Right hindlimb (tissue), 1 donor: ENCODE results near the gene CLSTN2.

Experiments
- DNase-seq: peaks from one replicate; pipeline ENCODE4 v3.0.0-alpha.2; 2018

CLSTN2 gene

DNA sequence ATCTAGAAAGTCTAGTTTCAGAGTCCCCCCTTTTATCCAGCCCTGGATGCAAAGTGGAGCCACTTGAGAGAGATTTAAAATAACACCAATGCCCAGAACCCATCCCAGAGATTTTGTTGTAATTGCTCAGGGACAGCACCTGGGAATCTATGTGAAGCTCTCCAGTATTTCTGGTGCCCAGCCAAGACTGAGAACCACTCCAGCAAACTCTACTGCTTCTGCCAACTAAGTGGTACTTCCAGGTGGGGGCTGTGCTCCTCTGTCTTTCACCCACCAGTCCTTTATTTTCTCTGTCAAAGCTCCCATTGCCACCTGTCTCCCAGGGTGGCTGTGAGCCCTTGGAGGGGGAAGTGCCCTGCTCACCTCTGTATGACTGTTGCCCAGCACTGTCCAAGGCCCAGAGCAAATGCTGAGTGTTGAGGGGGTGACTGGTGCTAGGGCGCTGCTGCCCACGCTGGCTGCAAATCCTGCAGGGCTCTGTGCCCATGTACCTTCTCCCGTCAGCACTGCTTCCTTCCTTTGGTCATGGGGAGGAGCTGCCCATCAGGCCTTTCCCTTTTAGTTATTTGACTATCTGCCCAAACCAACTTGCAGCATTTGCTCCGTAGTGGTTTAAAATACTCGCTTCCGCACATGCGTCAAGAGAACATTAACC lies 9.4 kb downstream of the CLSTN2 start:
- DNase-seq, result no peak

GRCh38 chr3:139945386-139945785 lies 10.4 kb downstream of the CLSTN2 start:
- DNase-seq, result no peak

- DNase-seq, result no peak
Observed at GRCh38 chr3:139945942-139946341, 11.0 kb downstream of the CLSTN2 start.

DNA sequence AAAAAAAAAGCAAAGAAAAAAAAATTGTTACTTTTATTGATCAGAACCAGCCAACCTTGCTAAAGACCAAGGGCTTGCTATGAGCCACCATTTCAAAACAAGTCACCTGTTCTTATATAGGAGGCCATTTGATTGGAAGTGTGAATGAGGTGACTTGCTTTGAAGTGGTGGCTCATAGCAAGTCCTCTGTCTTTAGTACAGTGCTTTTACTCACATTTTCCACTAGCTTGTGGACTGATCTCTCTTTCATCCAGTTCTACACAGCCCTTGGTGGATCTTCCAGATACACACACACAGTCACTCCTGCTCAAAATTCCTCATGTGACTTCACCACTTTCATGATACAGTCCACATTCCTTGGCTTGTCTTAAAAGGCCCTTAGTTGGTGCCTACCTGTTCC lies 13.5 kb downstream of the CLSTN2 start:
- no peak for DNase-seq

DNA sequence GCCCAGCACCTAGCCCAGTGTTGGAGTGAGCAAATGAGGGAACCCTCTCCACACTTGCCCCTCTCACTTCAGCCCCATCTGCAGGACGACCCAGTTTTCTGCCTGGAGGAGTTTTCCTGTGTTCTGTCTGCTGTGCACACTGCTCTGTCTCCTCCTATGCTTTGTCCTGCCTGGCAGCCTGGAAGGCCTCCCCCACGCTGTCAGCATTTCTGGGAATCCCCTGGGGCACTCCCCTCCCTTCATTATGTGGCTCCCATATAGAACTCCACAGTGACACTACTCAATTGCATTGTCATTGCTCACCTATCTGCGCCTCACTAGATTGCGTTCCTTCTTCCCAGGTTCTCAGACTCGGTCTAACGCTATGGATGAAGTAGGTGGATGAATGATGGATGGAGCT lies 13.9 kb downstream of the CLSTN2 start:
- no peak for DNase-seq

GRCh38 chr3:139953131-139953910 lies 18.3 kb downstream of the CLSTN2 start:
- no peak for DNase-seq

GRCh38 chr3:139954146-139954860 lies 19.3 kb downstream of the CLSTN2 start:
- no peak for DNase-seq

DNA sequence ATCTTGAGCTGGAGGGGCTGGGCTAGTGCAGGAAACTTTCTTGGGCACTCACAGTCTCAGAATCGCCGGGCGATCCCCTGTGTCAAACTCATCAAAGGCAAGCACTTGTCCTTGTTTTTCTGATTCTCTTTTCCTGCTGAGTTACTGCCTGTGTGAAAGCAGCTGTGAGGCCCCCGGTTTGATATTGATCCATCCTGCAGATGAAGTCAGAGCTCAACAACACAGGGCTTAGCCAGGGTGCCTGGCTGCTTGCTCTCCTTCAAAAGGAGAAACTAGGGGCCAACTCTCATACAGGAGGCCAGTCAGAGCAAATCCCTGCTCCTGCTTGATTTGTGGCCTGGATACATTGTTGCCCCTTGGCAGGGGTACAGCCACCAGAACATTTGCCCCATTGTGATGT lies 22.9 kb downstream of the CLSTN2 start:
- DNase-seq, result no peak

DNA sequence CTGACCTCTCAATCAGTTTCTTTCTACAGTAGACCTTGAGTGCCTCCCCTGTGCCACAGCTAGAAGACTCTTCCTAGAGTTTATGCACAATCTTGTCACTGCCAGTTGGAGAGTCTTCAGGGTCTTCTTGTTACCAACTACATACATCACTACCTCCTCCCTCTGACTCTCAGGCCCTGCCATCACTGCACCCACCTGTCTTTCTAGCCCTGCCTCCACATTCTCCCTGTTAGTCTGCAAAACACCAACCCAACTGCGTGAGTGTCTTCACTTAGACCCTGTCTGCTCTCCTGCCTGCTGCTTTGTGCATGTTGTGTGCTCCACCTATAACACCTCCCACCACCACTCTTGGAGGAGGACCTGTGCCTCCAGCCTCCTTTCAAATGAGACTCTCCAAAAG lies 34.4 kb downstream of the CLSTN2 start:
- DNase-seq, result no peak

DNA sequence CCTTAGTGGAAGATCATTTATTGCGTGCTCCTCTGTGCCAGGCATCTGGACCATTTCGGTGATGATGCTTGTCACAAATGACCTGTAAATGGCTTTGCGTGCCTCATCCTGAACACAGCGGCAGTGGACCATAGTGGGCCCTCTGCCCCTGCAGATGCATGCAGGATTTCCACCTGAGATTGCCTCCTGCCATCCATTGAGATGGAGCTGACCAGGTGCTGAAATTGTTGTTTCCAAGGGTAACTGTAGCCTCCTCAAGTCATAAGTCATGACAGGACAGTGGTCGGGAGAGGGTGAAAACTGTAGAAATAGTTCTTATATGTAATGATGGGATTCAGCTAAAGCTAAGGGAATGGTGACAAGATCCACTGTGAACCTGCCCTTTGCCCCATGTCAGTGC lies 35.5 kb downstream of the CLSTN2 start:
- DNase-seq, result no peak

DNA sequence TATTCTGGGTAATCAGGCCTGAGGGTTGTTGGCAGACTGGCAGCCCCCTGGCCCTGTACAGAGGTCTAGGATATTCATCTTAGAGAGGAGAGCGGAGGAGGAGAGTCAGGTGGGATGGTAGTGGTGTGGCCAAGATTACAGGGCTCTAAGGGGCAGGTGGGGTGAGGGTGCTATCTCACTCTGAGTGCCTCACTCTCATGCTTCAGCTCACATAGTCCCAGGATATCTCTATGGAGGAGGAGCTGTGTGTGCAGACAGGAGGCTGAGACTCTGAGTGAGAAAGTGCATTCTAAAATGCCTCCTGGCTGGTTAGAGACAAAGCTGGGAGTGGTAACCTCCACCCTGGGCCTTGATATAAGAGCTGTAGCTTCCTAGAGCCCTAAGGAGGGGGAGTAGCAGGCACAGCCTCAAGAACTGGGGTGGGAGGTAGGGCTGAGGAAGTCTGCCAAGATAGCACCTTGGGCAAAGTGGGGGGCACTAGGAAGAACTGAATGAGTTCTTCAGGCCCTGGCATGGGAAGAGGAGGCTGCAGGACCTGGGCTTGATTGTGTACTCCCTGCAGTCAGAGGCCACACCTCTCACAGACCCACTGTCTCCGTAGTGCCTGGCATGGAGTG lies 39.9 kb downstream of the CLSTN2 start:
- no peak for DNase-seq

DNA sequence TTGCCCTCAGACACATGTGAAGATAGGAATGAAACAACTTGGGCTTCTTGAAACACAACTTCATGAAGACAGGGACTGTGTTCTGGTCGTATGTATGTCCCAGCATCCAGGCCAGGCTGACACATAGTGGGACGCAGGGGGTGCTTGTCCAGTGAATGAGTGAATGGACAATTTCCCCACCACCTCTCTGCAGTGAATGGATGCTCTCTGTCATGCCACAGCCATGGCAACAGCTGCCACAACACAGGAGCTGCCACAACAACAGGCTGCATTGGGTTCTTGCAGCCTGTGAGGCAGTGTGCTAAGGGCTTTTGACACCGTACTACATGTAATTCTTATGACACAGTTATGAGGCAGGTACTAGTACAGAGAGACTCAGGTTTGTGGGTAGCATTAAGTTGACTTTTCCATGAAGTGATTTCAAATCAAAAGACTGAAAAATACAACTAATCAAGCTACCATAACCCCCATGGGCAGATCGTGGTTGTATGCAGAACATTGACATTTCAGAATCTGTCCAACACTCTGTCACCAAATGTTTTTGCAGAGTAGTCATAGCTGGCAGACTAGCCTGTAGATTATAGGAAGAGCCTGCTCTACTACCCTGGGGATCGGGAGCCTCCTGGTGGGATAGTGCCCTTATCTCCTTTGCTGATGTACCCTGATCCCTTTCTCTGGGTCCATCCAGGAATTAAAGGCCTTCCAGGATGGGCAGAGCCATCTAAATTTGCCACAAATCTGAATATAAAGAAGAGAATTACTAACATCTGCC lies 40.8 kb downstream of the CLSTN2 start:
- no peak for DNase-seq

DNA sequence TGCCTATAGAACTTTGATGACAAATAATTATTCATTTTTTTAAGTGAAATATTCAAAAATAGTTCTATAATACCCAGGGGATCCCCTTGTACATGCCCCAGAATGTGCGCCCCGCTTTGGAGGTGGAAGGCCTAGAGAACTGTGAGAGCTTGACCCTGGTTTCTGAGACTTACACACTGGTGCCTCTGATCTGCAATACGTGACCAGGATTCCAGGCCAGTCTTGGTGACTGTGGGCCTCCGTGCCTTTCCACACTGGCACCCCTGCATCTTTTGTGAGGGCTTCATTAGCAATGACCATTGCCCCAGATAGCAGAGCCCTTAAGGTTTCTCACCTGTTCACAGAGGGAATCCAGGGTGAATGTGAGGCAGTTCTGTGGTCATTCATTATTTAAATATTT lies 44.0 kb downstream of the CLSTN2 start:
- DNase-seq, result no peak

DNA sequence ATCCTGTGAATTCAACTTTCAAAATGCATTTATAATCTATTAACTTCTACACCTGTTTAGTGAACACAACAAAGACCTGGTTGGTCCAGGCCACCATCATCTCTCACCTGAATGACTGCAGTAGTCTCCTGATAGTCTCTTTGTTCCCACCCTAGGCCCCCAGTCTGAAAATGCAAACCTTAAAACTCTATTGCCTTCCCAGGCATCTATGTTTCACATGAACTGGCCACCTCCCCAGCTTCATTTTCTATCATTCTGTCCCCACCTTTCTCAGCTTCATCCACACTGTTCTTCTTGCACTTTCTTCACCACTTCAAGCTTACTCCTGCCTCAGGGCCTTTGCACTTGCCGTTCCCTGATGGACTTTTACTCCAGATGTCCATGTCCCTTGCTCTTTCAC lies 45.0 kb downstream of the CLSTN2 start:
- DNase-seq, result no peak

- no peak for DNase-seq
Observed at GRCh38 chr3:139982404-139982803, 47.4 kb downstream of the CLSTN2 start.

DNA sequence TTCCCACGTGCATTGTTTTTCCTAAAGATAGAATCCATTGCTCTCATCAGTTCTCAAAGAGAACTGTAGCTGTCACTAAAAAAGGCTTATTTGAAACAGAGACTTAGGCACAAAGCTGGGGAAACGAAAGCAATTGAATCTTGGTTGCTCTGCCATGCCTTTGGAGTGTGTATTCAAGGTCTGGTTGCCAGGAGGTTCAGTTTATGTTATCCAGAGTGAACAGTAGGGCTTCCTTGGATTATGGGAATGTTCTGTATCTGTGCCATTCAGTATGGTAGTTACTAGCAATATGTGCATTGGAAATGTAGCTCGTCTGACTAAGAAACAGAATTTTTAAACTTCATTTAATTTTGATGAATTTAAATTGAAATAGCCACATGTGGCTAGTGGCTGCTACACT lies 50.6 kb downstream of the CLSTN2 start:
- DNase-seq, result no peak

- DNase-seq, result no peak
Observed at GRCh38 chr3:139987908-139988307, 52.9 kb downstream of the CLSTN2 start.

DNA sequence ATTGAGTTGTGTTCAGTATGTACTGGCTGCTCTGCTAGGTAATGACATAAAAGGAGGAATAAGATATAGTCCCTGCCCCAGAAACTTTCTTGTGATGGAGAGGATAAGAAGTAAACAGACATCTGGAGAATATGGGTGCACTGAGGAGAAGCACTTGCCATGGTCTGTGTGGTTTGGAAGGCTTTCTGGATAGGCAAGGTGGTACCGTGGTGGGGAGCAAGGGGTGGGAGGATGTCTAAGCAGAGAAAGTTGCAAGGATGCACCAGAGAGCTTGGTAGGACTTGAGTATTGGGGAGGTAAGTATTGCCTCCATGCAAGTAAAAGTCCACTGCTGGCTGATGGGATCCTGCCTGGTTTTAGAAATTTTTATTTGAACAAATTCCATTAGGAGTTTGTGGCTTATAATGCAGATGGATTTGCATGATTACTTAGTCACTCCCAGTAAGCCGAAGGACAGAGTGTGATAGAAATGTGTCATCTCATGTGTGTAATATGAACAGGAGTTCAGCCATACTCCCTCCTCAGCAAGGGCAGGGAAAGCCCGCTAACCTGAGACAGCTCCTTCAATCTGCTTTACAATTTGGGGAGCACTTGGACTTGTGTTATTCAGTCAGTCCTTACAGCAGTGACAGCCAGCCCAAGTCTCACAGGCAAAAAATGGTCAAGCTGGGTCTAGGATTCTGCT lies 53.6 kb downstream of the CLSTN2 start:
- no peak for DNase-seq

DNA sequence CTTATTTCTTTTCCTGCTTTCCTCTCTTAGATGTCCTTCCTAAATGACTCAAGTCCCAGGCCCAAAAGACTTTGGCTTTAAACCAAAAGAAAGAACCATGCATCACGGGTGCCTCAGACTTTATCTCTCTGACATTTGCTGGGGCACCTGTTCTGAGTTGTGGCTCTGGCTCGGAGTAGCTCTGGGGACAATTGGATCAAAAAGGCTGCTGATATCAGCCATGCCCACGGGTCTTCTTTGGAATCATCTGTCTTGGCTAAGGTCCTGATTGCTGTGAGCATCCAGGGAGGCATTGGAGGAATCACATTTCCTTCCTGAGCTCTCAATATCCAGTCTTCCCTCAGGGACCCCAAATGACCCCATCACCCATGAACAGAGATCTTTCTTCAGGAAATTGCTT lies 59.9 kb downstream of the CLSTN2 start:
- DNase-seq, result no peak

DNA sequence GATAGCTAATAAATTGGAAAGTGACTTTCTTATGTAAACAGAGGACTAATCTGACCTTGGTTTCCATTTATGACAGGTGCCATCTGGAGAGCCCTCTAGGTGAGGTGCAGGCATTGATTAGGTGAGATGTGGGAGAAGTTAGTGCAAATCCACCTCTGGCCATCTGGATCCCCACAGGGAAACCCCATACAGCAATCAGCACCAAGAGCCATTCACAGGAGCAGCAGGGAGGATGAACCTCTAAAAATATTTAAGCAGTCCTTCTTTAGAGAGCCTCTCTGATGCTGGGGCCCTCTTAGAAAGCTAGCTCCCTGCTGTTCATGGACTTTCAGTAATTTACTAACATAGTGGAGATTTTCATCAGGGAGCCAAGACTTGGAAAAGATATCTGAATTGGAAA lies 69.3 kb downstream of the CLSTN2 start:
- no peak for DNase-seq

- no peak for DNase-seq
Observed at GRCh38 chr3:140006331-140006730, 71.3 kb downstream of the CLSTN2 start.

DNA sequence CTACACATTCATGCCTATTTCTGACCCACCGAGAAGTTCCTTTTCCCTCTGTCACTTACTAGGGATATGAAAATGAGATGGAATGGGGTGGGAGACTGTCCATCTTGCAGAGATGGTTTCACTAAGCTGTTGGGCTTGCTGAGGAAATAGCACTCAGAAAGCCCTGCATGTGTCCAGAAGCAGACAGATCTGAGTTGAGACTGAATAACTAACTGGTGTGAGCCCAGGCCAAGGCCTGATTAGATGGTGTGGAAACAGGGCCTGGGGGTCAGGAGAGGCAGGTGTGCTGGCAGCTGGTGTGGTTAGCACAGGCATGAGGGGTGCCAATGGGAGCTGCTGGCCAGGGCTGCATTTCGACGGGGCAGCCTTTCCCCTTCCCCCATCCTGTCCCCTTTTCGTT lies 72.1 kb downstream of the CLSTN2 start:
- no peak for DNase-seq
